Hepatocyte (in vitro differentiated cells): Measurements from ENCODE around the gene SLFN12L.

Experiments
- CTCF ChIP-seq: fragments of 200-600 bp; sonication (generic); IDR thresholded peaks from 2 replicates; pipeline ENCODE4 v1.5.1; 2016; ENCODE audit warnings: antibody characterized with exemption, mild to moderate bottlenecking; ENCODE audit not compliant: poor library complexity
- EZH2 ChIP-seq: fragments of 200-600 bp; sonication (generic); IDR thresholded peaks from 2 replicates; pipeline ENCODE4 v1.6.1; 2016; ENCODE audit warnings: antibody characterized with exemption, mild to moderate bottlenecking, borderline replicate concordance
- EZH2phosphoT487 ChIP-seq: fragments of 200-600 bp; sonication (generic); IDR thresholded peaks from one replicate; pipeline ENCODE4 v1.6.1; 2018; ENCODE audit warnings: antibody characterized with exemption, mild to moderate bottlenecking, low read depth, moderate library complexity; ENCODE audit not compliant: unreplicated experiment, severe bottlenecking

GRCh38 chr17:35488991-35489390, 48.5 kb downstream of the SLFN12L start:
- no peak for TF ChIP-seq CTCF
- TF ChIP-seq EZH2: no peak
- TF ChIP-seq EZH2phosphoT487: no peak
